ENCODE measurements around the gene MROH7. TPM values are rescaled to one million over a fixed set of nuclear protein-coding genes. Genes with fewer than 3 reads are reported as not detected.

MROH7 gene
- polyA plus RNA-seq, 4 donors = 3.7 to 6.5 (median 4.7) TPM

- no peak for DNase-seq (ENCODE audit: low read depth in 4 of 4, low spot score in 3 of 4)
These were observed 80.1 kb downstream of the MROH7 start for GRCh38 chr1:54721719-54722118.

GRCh38 chr1:54723985-54724384 lies 82.4 kb downstream of the MROH7 start:
- no peak for DNase-seq (ENCODE audit: low read depth in 4 of 4, low spot score in 3 of 4)

- DNase-seq (ENCODE audit: low read depth in 4 of 4, low spot score in 3 of 4) = no peak
These were observed 83.2 kb downstream of the MROH7 start for GRCh38 chr1:54724771-54725170.

- no peak for DNase-seq (ENCODE audit: low read depth in 4 of 4, low spot score in 3 of 4)
These were observed 86.4 kb downstream of the MROH7 start for GRCh38 chr1:54728027-54728426.

GRCh38 chr1:54736685-54737084 lies 95.1 kb downstream of the MROH7 start:
- DNase-seq (ENCODE audit: low read depth in 4 of 4, low spot score in 3 of 4) = no peak

- no peak for DNase-seq (ENCODE audit: low read depth in 4 of 4, low spot score in 3 of 4)
These were observed 96.7 kb downstream of the MROH7 start for GRCh38 chr1:54738244-54738643.

GRCh38 chr1:54741531-54741930 lies 99.9 kb downstream of the MROH7 start:
- no peak for DNase-seq (ENCODE audit: low read depth in 4 of 4, low spot score in 3 of 4)

GRCh38 chr1:54742282-54742681 lies 100.7 kb downstream of the MROH7 start:
- no peak for DNase-seq (ENCODE audit: low read depth in 4 of 4, low spot score in 3 of 4)

GRCh38 chr1:54743416-54744226 lies 102.0 kb downstream of the MROH7 start:
- no peak for DNase-seq (ENCODE audit: low read depth in 4 of 4, low spot score in 3 of 4)

- DNase-seq (ENCODE audit: low read depth in 4 of 4, low spot score in 3 of 4) = no peak
These were observed 103.1 kb downstream of the MROH7 start for GRCh38 chr1:54744696-54745095.

GRCh38 chr1:54745274-54745673 lies 103.7 kb downstream of the MROH7 start:
- no peak for DNase-seq (ENCODE audit: low read depth in 4 of 4, low spot score in 3 of 4)

- DNase-seq (ENCODE audit: low read depth in 4 of 4, low spot score in 3 of 4) = no peak
These were observed 104.3 kb downstream of the MROH7 start for GRCh38 chr1:54745864-54746263.

GRCh38 chr1:54748094-54748835 lies 106.7 kb downstream of the MROH7 start:
- DNase-seq (ENCODE audit: low read depth in 4 of 4, low spot score in 3 of 4) = no peak

- no peak for DNase-seq (ENCODE audit: low read depth in 4 of 4, low spot score in 3 of 4)
These were observed 109.0 kb downstream of the MROH7 start for GRCh38 chr1:54750596-54750995.

GRCh38 chr1:54751426-54751825 lies 109.8 kb downstream of the MROH7 start:
- no peak for DNase-seq (ENCODE audit: low read depth in 4 of 4, low spot score in 3 of 4)

GRCh38 chr1:54754045-54754444 lies 112.5 kb downstream of the MROH7 start:
- no peak for DNase-seq (ENCODE audit: low read depth in 4 of 4, low spot score in 3 of 4)

GRCh38 chr1:54754486-54755285 lies 113.1 kb downstream of the MROH7 start:
- no peak for DNase-seq (ENCODE audit: low read depth in 4 of 4, low spot score in 3 of 4)

GRCh38 chr1:54757833-54758232 lies 116.2 kb downstream of the MROH7 start:
- DNase-seq (ENCODE audit: low read depth in 4 of 4, low spot score in 3 of 4) = no peak

GRCh38 chr1:54758678-54759348 lies 117.2 kb downstream of the MROH7 start:
- DNase-seq (ENCODE audit: low read depth in 4 of 4, low spot score in 3 of 4) = no peak

Data from right renal pelvis (tissue), 4 donors.